SK-N-SH (cell line): ENCODE measurements around the gene TBC1D5. TPM values are rescaled to one million over a fixed set of nuclear protein-coding genes. Genes with fewer than 3 reads are reported as not detected.

Experiments used
- CTCF ChIA-PET: fragments of 300-600, 350-600 bp; formaldehyde crosslinking; extraction: SDS; loops from one replicate; lab custom pipeline; 2021; lab: Yijun Ruan, JAX
- POLR2A ChIA-PET: fragments of 350-600 bp; sonication (Branson Sonifier 250); formaldehyde crosslinking; extraction: SDS; loops from one replicate; lab custom pipeline; 2020; ENCODE audit warnings: antibody characterized with exemption, inconsistent platforms; lab: Yijun Ruan, JAX
- DNase-seq: peaks from one replicate; pipeline ENCODE4 v3.0.0; 2012
- H2AFZ ChIP-seq: fragments of 200-600 bp; sonication (generic); 2 replicates; pipeline ENCODE4 v1.8.1; 2016; ENCODE audit warnings: antibody characterized with exemption, mild to moderate bottlenecking, low read depth
- H3F3A ChIP-seq: fragments of 200-600 bp; sonication (generic); replicated peaks from 2 replicates; pipeline ENCODE3; 2016; ENCODE audit warnings: antibody characterized with exemption, mild to moderate bottlenecking; ENCODE audit not compliant: insufficient read depth
- H3K27ac ChIP-seq, 2 experiments: fragments of 200-500 bp in 1 of 2; fragments of 200-600 bp in 1 of 2; sonication (Bioruptor generic) in 1 of 2; sonication (generic), shearing (Covaris generic) in 1 of 2; 2 replicates each; pipeline versions ENCODE4 v1.5.1 to v1.6.1; 2014 to 2016; ENCODE audit warnings: low read depth in 2 of 2, inconsistent platforms in 1 of 2, low read length in 1 of 2, mild to moderate bottlenecking in 1 of 2, mixed read lengths in 1 of 2
- H3K27me3 ChIP-seq: fragments of 200-600 bp; sonication (generic), shearing (Covaris generic); 2 replicates; pipeline ENCODE4 v1.6.1; 2016; ENCODE audit warnings: mixed run types; ENCODE audit not compliant: insufficient read depth
- H3K36me3 ChIP-seq, 2 experiments: fragments of 200-500 bp in 1 of 2; fragments of 200-600 bp in 1 of 2; sonication (Bioruptor generic) in 1 of 2; sonication (generic) in 1 of 2; replicated peaks in 1 of 2; 2 replicates each; pipeline versions ENCODE3 to v1.5.1; 2014 to 2016; ENCODE audit warnings: low read length in 1 of 2, mild to moderate bottlenecking in 1 of 2; ENCODE audit not compliant: insufficient read depth in 2 of 2, control insufficient read depth in 1 of 2
- H3K4me1 ChIP-seq, 2 experiments: fragments of 200-500 bp in 1 of 2; fragments of 200-600 bp in 1 of 2; sonication (Bioruptor generic) in 1 of 2; sonication (generic), shearing (Covaris generic) in 1 of 2; 2 replicates each; pipeline versions ENCODE4 v1.5.1 to v1.6.1; 2014 to 2016; ENCODE audit warnings: low read depth in 1 of 2, low read length in 1 of 2, mixed run types in 1 of 2; ENCODE audit not compliant: insufficient read depth in 2 of 2, control insufficient read depth in 1 of 2
- H3K4me2 ChIP-seq: fragments of 200-600 bp; sonication (generic), shearing (Covaris generic); 2 replicates; pipeline ENCODE4 v1.6.1; 2017; ENCODE audit warnings: mixed run types
- H3K4me3 ChIP-seq, 2 experiments: fragments of 200-500 bp in 1 of 2; fragments of 200-600 bp in 1 of 2; sonication (Bioruptor generic) in 1 of 2; sonication (generic), shearing (Covaris generic) in 1 of 2; 2 replicates each; pipeline versions ENCODE4 v1.5.1 to v1.8.1; 2014 to 2016; ENCODE audit warnings: low read depth in 2 of 2, inconsistent platforms in 1 of 2, low read length in 1 of 2, mild to moderate bottlenecking in 1 of 2, mixed read lengths in 1 of 2, moderate library complexity in 1 of 2
- H3K79me2 ChIP-seq: fragments of 200-600 bp; sonication (generic); 2 replicates; pipeline ENCODE4 v1.8.1; 2017; ENCODE audit warnings: mild to moderate bottlenecking; ENCODE audit not compliant: insufficient read depth
- H3K9ac ChIP-seq: fragments of 200-600 bp; sonication (generic); 2 replicates; pipeline ENCODE4 v1.6.1; 2017; ENCODE audit warnings: mixed run types
- H3K9me2 ChIP-seq: fragments of 200-600 bp; sonication (generic); 2 replicates; pipeline ENCODE4 v1.6.1; 2017; ENCODE audit warnings: mixed run types
- H3K9me3 ChIP-seq: fragments of 200-600 bp; sonication (generic); 2 replicates; pipeline ENCODE4 v1.6.1; 2017; ENCODE audit warnings: mixed run types, mild to moderate bottlenecking, moderate library complexity
- H4K20me1 ChIP-seq: fragments of 200-600 bp; sonication (generic); 2 replicates; pipeline ENCODE4 v1.6.1; 2017; ENCODE audit warnings: mild to moderate bottlenecking, mixed run types; ENCODE audit not compliant: insufficient read depth
- CTCF ChIP-seq: fragments of 200-600 bp; sonication (generic); IDR thresholded peaks from 2 replicates; pipeline ENCODE4 v1.6.1; 2017; ENCODE audit warnings: antibody characterized with exemption, mild to moderate bottlenecking, moderate library complexity
- FOSL2 ChIP-seq: IDR thresholded peaks from 2 replicates; pipeline ENCODE4 v1.4.0; 2012; ENCODE audit warnings: low read depth, mild to moderate bottlenecking, moderate library complexity, borderline replicate concordance
- RFX5 ChIP-seq: IDR thresholded peaks from 2 replicates; pipeline ENCODE4 v1.6.1; 2012; ENCODE audit warnings: mild to moderate bottlenecking, improper control_type of control experiment, low read length
- RXRA ChIP-seq: IDR thresholded peaks from 2 replicates; pipeline ENCODE4 v1.4.0; 2012; ENCODE audit warnings: low read depth, mild to moderate bottlenecking, borderline replicate concordance
- WGBS: methylation state at CpG from one replicate; pipeline ENCODE4 v1.1.6; 2017; ENCODE audit warnings: low lambda C conversion rate; 5-methylcytosine and 5-hydroxymethylcytosine counted together
- polyA plus RNA-seq, 3 experiments: library from polyadenylated mRNA; depleted of rRNA; stranded (reverse); fragments of >200 nt; gene quantifications; 2 replicates each; pipeline ENCODE4 v1.2.3, GENCODE V29; 2012
- small RNA-seq, 7 experiments: library from RNA; depleted of rRNA; stranded (forward); fragments of <200 nt; gene quantifications; one replicate each; pipeline ENCODE3, GENCODE V24; 2012

Gene TBC1D5
- polyA plus RNA-seq, 1 of the 3 experiments (the other 2 are of a cell fraction) = 19.5 TPM

- no peak overlapping the region for H2AFZ ChIP-seq
- H4K20me1 ChIP-seq = no peaks in the 10 kb centered on the region
- no peak overlapping the region for H3K27ac ChIP-seq
- H3K9me3 ChIP-seq = no peaks in the 10 kb centered on the region
- no peaks in the 10 kb centered on the region for H3K27me3 ChIP-seq
- whole genome bisulfite sequencing = 55% methylated on average over 8 of the region's 8 CpGs
- H3F3A ChIP-seq = no peaks in the 10 kb centered on the region
- H3K9me2 ChIP-seq = no peaks in the 10 kb centered on the region
- DNase-seq = no peak
- H3K36me3 ChIP-seq = no peaks in the 10 kb centered on the region
- no peak overlapping the region for H3K4me2 ChIP-seq
- no peak overlapping the region for H3K4me3 ChIP-seq
- TF ChIP-seq CTCF (no peak), RXRA (no peak), FOSL2 (no peak), RFX5 (no peak)
- no peaks in the 10 kb centered on the region for H3K4me1 ChIP-seq
- CTCF ChIA-PET = no interaction called here
- no peaks in the 10 kb centered on the region for H3K79me2 ChIP-seq
- POLR2A ChIA-PET = no interaction called here
- H3K9ac ChIP-seq = no peak overlapping the region
These were observed 631.6 kb downstream of the TBC1D5 start for GRCh38 chr3:17110660-17111396.

Small RNA genes lying within 50 kb of the gene (small RNA-seq; reads per million reads assigned to genes)
- gene AC104451.1 (0 reads per million in 7 experiments), gene RNU7-10P (2.4 to 13.6 (median 7.7) reads per million in 7 experiments)
